IMR-90 (cell line): ENCODE measurements around the gene SDC1. TPM values are rescaled to one million over a fixed set of nuclear protein-coding genes. Genes with fewer than 3 reads are reported as not detected.

Source experiments
- ATAC-seq: fragments of 200-7000 bp; cut with Tn5 transposase; 2 replicates; pipeline ENCODE4 v1.9.1; 2020; ENCODE audit warnings: low read depth, mild to moderate bottlenecking, moderate library complexity
- BruUV-seq: library from RNA; stranded (reverse); fragments of 400-500 nt; replicated peaks from 2 replicates; lab custom pipeline; 2021; lab: Mats Ljungman, UMichigan
- CTCF ChIA-PET: fragments of 300-600 bp; formaldehyde crosslinking; extraction: SDS; loops from one replicate; lab custom pipeline; 2021; ENCODE audit warnings: antibody characterized with exemption; lab: Yijun Ruan, JAX
- POLR2A ChIA-PET: fragments of 300-600 bp; sonication (Branson Sonifier 250); formaldehyde crosslinking; loops from one replicate; lab custom pipeline; 2022; ENCODE audit warnings: antibody characterized with exemption; ENCODE audit not compliant: unreplicated experiment; lab: Charles Lee
- DNase-seq: peaks from one replicate; pipeline ENCODE4 v3.0.0; 2013
- H2AFZ ChIP-seq: replicated peaks from 2 replicates; pipeline ENCODE3; 2013; ENCODE audit warnings: low read length, mild to moderate bottlenecking; ENCODE audit not compliant: poor library complexity
- H2AK5ac ChIP-seq: 2 replicates; pipeline ENCODE4 v1.6.1; 2013; ENCODE audit warnings: low read depth, low read length, inconsistent platforms
- H2AK9ac ChIP-seq: replicated peaks from 2 replicates; pipeline ENCODE3; 2013; ENCODE audit warnings: mild to moderate bottlenecking, low read depth, low read length, moderate library complexity; ENCODE audit not compliant: poor library complexity
- H2BK120ac ChIP-seq: 2 replicates; pipeline ENCODE4 v1.6.1; 2013; ENCODE audit warnings: low read depth, low read length, inconsistent platforms
- H2BK15ac ChIP-seq: 3 replicates; pipeline ENCODE4 v1.6.1; 2013; ENCODE audit warnings: low read depth, low read length, inconsistent platforms
- H2BK20ac ChIP-seq: 2 replicates; pipeline ENCODE4 v1.6.1; 2013; ENCODE audit warnings: low read depth, mild to moderate bottlenecking, inconsistent platforms, low read length, moderate library complexity
- H2BK5ac ChIP-seq: 2 replicates; pipeline ENCODE4 v1.6.1; 2013; ENCODE audit warnings: mild to moderate bottlenecking, low read depth, low read length, inconsistent platforms; ENCODE audit not compliant: poor library complexity, severe bottlenecking
- H3K14ac ChIP-seq: replicated peaks from 2 replicates; pipeline ENCODE4 v1.6.1; 2013; ENCODE audit warnings: low read depth, low read length, inconsistent platforms
- H3K18ac ChIP-seq: 2 replicates; pipeline ENCODE4 v1.6.1; 2013; ENCODE audit warnings: low read depth, low read length, control low read depth
- H3K23ac ChIP-seq: 2 replicates; pipeline ENCODE4 v1.6.1; 2013; ENCODE audit warnings: low read depth, low read length, inconsistent platforms
- H3K27ac ChIP-seq: 2 replicates; pipeline ENCODE4 v1.5.1; 2013; ENCODE audit warnings: mild to moderate bottlenecking, control low read depth, low read length; ENCODE audit not compliant: insufficient read depth
- H3K27me3 ChIP-seq: 2 replicates; pipeline ENCODE4 v1.6.1; 2013; ENCODE audit warnings: low read length; ENCODE audit not compliant: control insufficient read depth, insufficient read depth
- H3K36me3 ChIP-seq: 2 replicates; pipeline ENCODE4 v1.6.1; 2013; ENCODE audit warnings: low read length, mixed read lengths; ENCODE audit not compliant: control insufficient read depth, insufficient read depth
- H3K4ac ChIP-seq: 2 replicates; pipeline ENCODE4 v1.6.1; 2013; ENCODE audit warnings: low read depth, low read length, inconsistent platforms
- H3K4me1 ChIP-seq: 2 replicates; pipeline ENCODE4 v1.6.1; 2013; ENCODE audit warnings: low read length, mixed read lengths; ENCODE audit not compliant: control insufficient read depth, insufficient read depth
- H3K4me2 ChIP-seq: 2 replicates; pipeline ENCODE4 v1.6.1; 2013; ENCODE audit warnings: low read depth, mild to moderate bottlenecking, control low read depth, low read length, moderate library complexity
- H3K4me3 ChIP-seq: 2 replicates; pipeline ENCODE4 v1.5.1; 2013; ENCODE audit warnings: low read depth, mild to moderate bottlenecking, control low read depth, low read length, moderate library complexity; ENCODE audit not compliant: insufficient read depth
- H3K56ac ChIP-seq: 2 replicates; pipeline ENCODE4 v1.6.1; 2013; ENCODE audit warnings: low read length, inconsistent platforms; ENCODE audit not compliant: insufficient read depth; ENCODE audit errors: extremely low read depth
- H3K79me1 ChIP-seq, 2 experiments: 2 replicates each; pipeline ENCODE4 v1.6.1; 2013; ENCODE audit warnings: low read length in 2 of 2, inconsistent platforms in 1 of 2, low read depth in 1 of 2
- H3K9ac ChIP-seq: 2 replicates; pipeline ENCODE4 v1.6.1; 2013; ENCODE audit warnings: low read depth, low read length, control low read depth
- H3K9me1 ChIP-seq: 2 replicates; pipeline ENCODE4 v1.6.1; 2013; ENCODE audit warnings: low read length, inconsistent platforms; ENCODE audit not compliant: insufficient read depth
- H3K9me3 ChIP-seq: 2 replicates; pipeline ENCODE4 v1.6.1; 2013; ENCODE audit warnings: low read length; ENCODE audit not compliant: control insufficient read depth, insufficient read depth
- H4K20me1 ChIP-seq: 2 replicates; pipeline ENCODE4 v1.6.1; 2013; ENCODE audit warnings: low read length, inconsistent platforms; ENCODE audit not compliant: insufficient read depth
- H4K5ac ChIP-seq: 2 replicates; pipeline ENCODE4 v1.6.1; 2013; ENCODE audit warnings: mild to moderate bottlenecking, low read depth, low read length, control low read depth
- H4K8ac ChIP-seq, 2 experiments: 2 replicates each; pipeline ENCODE4 v1.6.1; 2013; ENCODE audit warnings: low read depth in 2 of 2, low read length in 2 of 2, control low read depth in 1 of 2, inconsistent platforms in 1 of 2
- H4K91ac ChIP-seq: 2 replicates; pipeline ENCODE4 v1.6.1; 2013; ENCODE audit warnings: low read depth, low read length, inconsistent platforms; ENCODE audit not compliant: insufficient read depth
- CEBPB ChIP-seq: IDR thresholded peaks from 2 replicates; pipeline ENCODE4 v1.6.1; 2012; ENCODE audit warnings: low read depth, low read length, improper control_type of control experiment
- CTCF ChIP-seq: conservative IDR thresholded peaks from 2 replicates; pipeline ENCODE4 v1.5.1; 2012; ENCODE audit warnings: mild to moderate bottlenecking, low read depth, low read length, improper control_type of control experiment
- MAFK ChIP-seq: IDR thresholded peaks from 2 replicates; pipeline ENCODE4 v1.6.1; 2012; ENCODE audit warnings: low read depth, low read length, improper control_type of control experiment
- MAZ ChIP-seq: IDR thresholded peaks from 2 replicates; pipeline ENCODE4 v1.6.1; 2012; ENCODE audit warnings: low read depth, mild to moderate bottlenecking, low read length, improper control_type of control experiment, moderate library complexity, borderline replicate concordance
- NFE2L2 ChIP-seq: fragments of 150-350 bp; IDR thresholded peaks from 2 replicates; pipeline ENCODE4 v1.6.1; 2016; ENCODE audit warnings: low read depth, mild to moderate bottlenecking, low read length
- POLR2A ChIP-seq: IDR thresholded peaks from 2 replicates; pipeline ENCODE4 v1.6.1; 2012; ENCODE audit warnings: mild to moderate bottlenecking, low read depth, low read length
- RCOR1 ChIP-seq: IDR thresholded peaks from 2 replicates; pipeline ENCODE4 v1.6.1; 2012; ENCODE audit warnings: mild to moderate bottlenecking, low read length, improper control_type of control experiment; ENCODE audit not compliant: insufficient replicate concordance
- dilution Hi-C: fragments of 300-500 bp; cut with HindIII; formaldehyde crosslinking; loops from one replicate; pipeline ENCODE4 v1.14.3; 2018; ENCODE audit warnings: low sequenced_read_pairs; ENCODE audit not compliant: unreplicated experiment
- in situ Hi-C: fragments of 300-500 bp; cut with MboI; formaldehyde crosslinking; loops from 3 replicates; pipeline ENCODE4 v1.14.3; 2019; ENCODE audit warnings: low sequenced_read_pairs, inconsistent platforms, mixed read lengths
- intact Hi-C: fragments of 100-400 bp; cut with micrococcal nuclease; formaldehyde crosslinking; loops from 2 replicates; pipeline ENCODE4 v1.10.0; 2022
- polyA plus RNA-seq, 3 experiments: library from polyadenylated mRNA; depleted of rRNA; stranded (reverse); fragments of >200 nt; gene quantifications; 2 replicates each; pipeline ENCODE4 v1.2.3, GENCODE V29; 2012; ENCODE audit warnings: low replicate concordance in 1 of 3
- total RNA-seq: library from RNA; depleted of rRNA; stranded (reverse); fragments of >200 nt; gene quantifications from 2 replicates; pipeline ENCODE4 v1.2.3, GENCODE V29; 2012

SDC1 gene
- total and polyA plus RNA-seq, 2 of the 4 experiments (the other 2 are of a cell fraction) = 22.0 to 28.3 TPM

- DNase-seq (no peak), ATAC-seq (no peak)
- H2AK9ac ChIP-seq = no peak overlapping the region
- ChIA-PET CTCF (no interaction called here), POLR2A (no interaction called here)
- H4K5ac ChIP-seq = no peak overlapping the region
- no peaks in the 10 kb centered on the region for H3K27me3 ChIP-seq
- no peaks in the 10 kb centered on the region for H4K20me1 ChIP-seq
- H3K9ac ChIP-seq = no peak overlapping the region
- no peak for TF ChIP-seq POLR2A
- TF ChIP-seq CTCF = no peak
- TF ChIP-seq RCOR1 = no peak
- no peak for TF ChIP-seq CEBPB
- TF ChIP-seq NFE2L2 = no peak
- TF ChIP-seq MAFK = no peak
- TF ChIP-seq MAZ = no peak
- H3K27ac ChIP-seq = no peak overlapping the region
- H3K4me1 ChIP-seq = no peaks in the 10 kb centered on the region
- no peak overlapping the region for H2AK5ac ChIP-seq
- H3K18ac ChIP-seq = no peak overlapping the region
- peaks cover 29% of the 10 kb centered on the region for H3K36me3 ChIP-seq
- no peak overlapping the region for H4K8ac ChIP-seq
- H3K79me1 ChIP-seq = peaks cover 0 to 2% of the 10 kb centered on the region in 2 experiments; a peak in 3 of 4 replicates
- no TSS peak for BruUV-seq
- in situ Hi-C loops (no loop called here), intact Hi-C loops (no loop called here), dilution Hi-C loops (no loop called here)
- peaks cover 7% of the 10 kb centered on the region for H3K9me1 ChIP-seq
- H2BK5ac ChIP-seq = no peak overlapping the region
- H3K56ac ChIP-seq = no peak overlapping the region
- H3K4ac ChIP-seq = no peak overlapping the region
- H3K9me3 ChIP-seq = no peaks in the 10 kb centered on the region
- H2BK20ac ChIP-seq = no peak overlapping the region
- no peak overlapping the region for H2BK15ac ChIP-seq
- H3K23ac ChIP-seq = no peak overlapping the region
- no peak overlapping the region for H3K14ac ChIP-seq
- no peak overlapping the region for H3K4me2 ChIP-seq
- no peak overlapping the region for H4K91ac ChIP-seq
- no peak overlapping the region for H2AFZ ChIP-seq
- H2BK120ac ChIP-seq = no peak overlapping the region
- H3K4me3 ChIP-seq = no peak overlapping the region
Measured at GRCh38 chr2:20250436-20250835, 25.5 kb upstream of the SDC1 start.
